ENCODE data around the gene ENTPD8. TPM values are rescaled to one million over a fixed set of nuclear protein-coding genes. Genes with fewer than 3 reads are reported as not detected.
"Not testable (repeated sequence)": the region's sequence is repeated elsewhere in the genome, so short reads cannot be mapped to it uniquely, and the experiment has no call there.

ENTPD8 gene
- total and polyA plus RNA-seq, 2 of the 4 experiments (the other 2 are of a cell fraction) = 0.07 TPM; not detected in 1

GRCh38 chr9:137386507-137387113, 54.5 kb downstream of the ENTPD8 start:
- intact Hi-C loops (cut with micrococcal nuclease); H4K8ac ChIP-seq (ENCODE audit: low read depth in 2 of 2, low read length in 2 of 2); H2BK5ac ChIP-seq (ENCODE audit: low read depth, low read length, poor library complexity, severe bottlenecking); H3K18ac ChIP-seq (ENCODE audit: low read depth, low read length); H4K5ac ChIP-seq (ENCODE audit: low read depth, low read length); H3K9ac ChIP-seq (ENCODE audit: low read depth, low read length); H2BK120ac ChIP-seq (ENCODE audit: low read depth, low read length); ATAC-seq (ENCODE audit: low read depth); H3K9me3 ChIP-seq (ENCODE audit: control insufficient read depth, insufficient read depth, low read length); H2AK9ac ChIP-seq (replicated peaks; ENCODE audit: low read depth, low read length, poor library complexity); H4K20me1 ChIP-seq (ENCODE audit: insufficient read depth, low read length); CTCF ChIA-PET; dilution Hi-C loops (cut with HindIII; ENCODE audit: low sequenced_read_pairs, unreplicated experiment); H3K23ac ChIP-seq (ENCODE audit: low read depth, low read length); H3K9me1 ChIP-seq (ENCODE audit: insufficient read depth, low read length); BruUV-seq (replicated peaks); H3K56ac ChIP-seq (ENCODE audit: extremely low read depth, insufficient read depth, low read length); DNase-seq; POLR2A ChIA-PET (ENCODE audit: unreplicated experiment); H3K4me3 ChIP-seq (ENCODE audit: insufficient read depth, low read depth, low read length); H2BK15ac ChIP-seq (ENCODE audit: low read depth, low read length); H3K36me3 ChIP-seq (ENCODE audit: control insufficient read depth, insufficient read depth, low read length); H3K14ac ChIP-seq (replicated peaks; ENCODE audit: low read depth, low read length); H2AK5ac ChIP-seq (ENCODE audit: low read depth, low read length); in situ Hi-C loops (cut with MboI; ENCODE audit: low sequenced_read_pairs); H3K27me3 ChIP-seq (ENCODE audit: control insufficient read depth, insufficient read depth, low read length); H3K4ac ChIP-seq (ENCODE audit: low read depth, low read length); H4K91ac ChIP-seq (ENCODE audit: insufficient read depth, low read depth, low read length); H2AFZ ChIP-seq (replicated peaks; ENCODE audit: low read length, poor library complexity); H2BK20ac ChIP-seq (ENCODE audit: low read depth, low read length); H3K27ac ChIP-seq (ENCODE audit: insufficient read depth, low read length); H3K79me1 ChIP-seq (ENCODE audit: low read depth in 1 of 2, low read length in 2 of 2); H3K4me2 ChIP-seq (ENCODE audit: low read depth, low read length): not testable (repeated sequence)
- H3K4me1 ChIP-seq (ENCODE audit: control insufficient read depth, insufficient read depth, low read length) = peaks cover 10% of the 10 kb centered on the region; the same call in 1 of the 2 replicates
- 77% methylated on average over 10 of the region's 12 CpGs; no CpG with 5 or more reads in 1 of the 2 experiments for WGBS, 2 experiments (ENCODE audit: extremely low coverage in 2 of 2, insufficient read length in 1 of 2)

All from IMR-90 (cell line).